ENCODE measurements around the gene SERAC1. TPM values are rescaled to one million over a fixed set of nuclear protein-coding genes. Genes with fewer than 3 reads are reported as not detected.

The SERAC1 gene
- polyA plus RNA-seq, 3 donors = 4.3 to 5.1 (median 4.4) TPM

DNA sequence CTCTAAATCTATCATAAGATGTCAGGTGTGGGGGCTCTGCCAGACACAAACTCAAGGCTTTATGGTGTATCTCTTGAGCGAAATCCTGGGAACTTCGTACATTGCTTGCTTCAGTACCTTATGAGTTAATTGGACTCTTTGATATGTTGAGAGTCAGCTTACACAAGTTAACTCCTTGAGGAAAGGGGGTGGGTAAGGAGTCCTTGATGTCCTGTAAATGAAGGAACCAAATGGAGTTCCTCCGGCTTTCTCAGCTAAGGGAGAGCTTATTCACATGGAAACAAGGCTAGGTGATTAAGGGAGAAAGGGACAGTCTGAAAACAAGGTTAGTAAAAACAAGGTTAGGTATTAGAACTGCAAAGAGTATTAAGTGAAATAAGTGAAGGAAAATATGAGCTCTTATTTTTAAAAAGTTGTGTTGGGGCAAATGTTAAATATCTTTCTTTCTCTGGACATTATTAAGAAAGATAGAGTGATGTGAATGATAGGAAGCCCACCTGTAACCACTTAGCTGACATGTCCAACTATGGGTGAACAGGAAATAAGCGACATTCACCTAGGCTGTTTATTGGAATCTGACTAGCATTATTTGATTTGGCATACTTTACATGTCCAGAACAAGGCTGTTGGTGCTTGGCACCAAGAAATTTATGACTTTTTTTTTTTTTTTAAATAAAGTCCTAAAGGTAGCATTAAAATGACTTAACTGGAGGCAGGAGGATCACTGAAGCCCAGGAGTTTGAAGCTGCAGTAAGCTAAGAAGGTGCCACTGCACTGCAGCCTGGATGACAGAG, 26.6 kb upstream of the SERAC1 start:
- no peak overlapping the region for H3K27ac ChIP-seq (ENCODE audit: low read depth in 1 of 2, low read length in 2 of 2)
- no peak for DNase-seq
- H3K4me2 ChIP-seq (replicated peaks; ENCODE audit: extremely low read depth, low read length, poor library complexity, severe bottlenecking) = no peak overlapping the region
- no peaks in the 10 kb centered on the region for H3K9me3 Mint-ChIP-seq
- H3K36me3 Mint-ChIP-seq = peaks cover 7 to 22% of the 10 kb centered on the region in 2 donors
- 100% methylated on average over 3 of the region's 4 CpGs for WGBS (ENCODE audit: insufficient coverage)
- no peak overlapping the region for H3K4me3 ChIP-seq (replicated peaks in 1 of 3; ENCODE audit: low read depth in 2 of 3, low read length in 3 of 3)
- no peaks in the 10 kb centered on the region for H3K27me3 Mint-ChIP-seq (ENCODE audit: low read depth in 3 of 3)
- H3K4me3 Mint-ChIP-seq = no peak overlapping the region
- peaks cover 0 to 18% of the 10 kb centered on the region in 2 donors for H3K36me3 ChIP-seq (replicated peaks in 1 of 2; ENCODE audit: control insufficient read depth in 1 of 2, insufficient read depth in 2 of 2, low read length in 2 of 2)
- no peak overlapping the region for H3K27ac Mint-ChIP-seq
- H2AFZ ChIP-seq (ENCODE audit: insufficient read depth, low read depth, low read length, poor library complexity, severe bottlenecking) = no peak overlapping the region
- intact Hi-C loops (cut with micrococcal nuclease) = no loop called here
- no peaks in the 10 kb centered on the region for H4K20me1 ChIP-seq (ENCODE audit: insufficient read depth, low read length)
- no peaks in the 10 kb centered on the region for H3K79me2 ChIP-seq (ENCODE audit: insufficient read depth, low read length)
- TF ChIP-seq, protein P1, sequence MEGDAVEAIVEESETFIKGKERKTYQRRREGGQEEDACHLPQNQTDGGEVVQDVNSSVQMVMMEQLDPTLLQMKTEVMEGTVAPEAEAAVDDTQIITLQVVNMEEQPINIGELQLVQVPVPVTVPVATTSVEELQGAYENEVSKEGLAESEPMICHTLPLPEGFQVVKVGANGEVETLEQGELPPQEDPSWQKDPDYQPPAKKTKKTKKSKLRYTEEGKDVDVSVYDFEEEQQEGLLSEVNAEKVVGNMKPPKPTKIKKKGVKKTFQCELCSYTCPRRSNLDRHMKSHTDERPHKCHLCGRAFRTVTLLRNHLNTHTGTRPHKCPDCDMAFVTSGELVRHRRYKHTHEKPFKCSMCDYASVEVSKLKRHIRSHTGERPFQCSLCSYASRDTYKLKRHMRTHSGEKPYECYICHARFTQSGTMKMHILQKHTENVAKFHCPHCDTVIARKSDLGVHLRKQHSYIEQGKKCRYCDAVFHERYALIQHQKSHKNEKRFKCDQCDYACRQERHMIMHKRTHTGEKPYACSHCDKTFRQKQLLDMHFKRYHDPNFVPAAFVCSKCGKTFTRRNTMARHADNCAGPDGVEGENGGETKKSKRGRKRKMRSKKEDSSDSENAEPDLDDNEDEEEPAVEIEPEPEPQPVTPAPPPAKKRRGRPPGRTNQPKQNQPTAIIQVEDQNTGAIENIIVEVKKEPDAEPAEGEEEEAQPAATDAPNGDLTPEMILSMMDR (IDR thresholded peaks at IDR 0.05) = no peak
- no peak overlapping the region for H3K9ac ChIP-seq (ENCODE audit: insufficient read depth, low read length, poor library complexity, severe bottlenecking)
- no peaks in the 10 kb centered on the region for H3K9me3 ChIP-seq (replicated peaks in 1 of 2; ENCODE audit: control insufficient read depth in 1 of 2, insufficient read depth in 1 of 2, low read length in 2 of 2)
- H3K4me1 Mint-ChIP-seq = peaks cover 8% of the 10 kb centered on the region
- no peaks in the 10 kb centered on the region for H3K27me3 ChIP-seq (ENCODE audit: control insufficient read depth in 2 of 2, insufficient read depth in 2 of 2, low read length in 2 of 2)
- peaks cover 0 to 7% of the 10 kb centered on the region in 2 donors for H3K4me1 ChIP-seq (ENCODE audit: control insufficient read depth in 1 of 2, insufficient read depth in 2 of 2, low read length in 2 of 2)

DNA sequence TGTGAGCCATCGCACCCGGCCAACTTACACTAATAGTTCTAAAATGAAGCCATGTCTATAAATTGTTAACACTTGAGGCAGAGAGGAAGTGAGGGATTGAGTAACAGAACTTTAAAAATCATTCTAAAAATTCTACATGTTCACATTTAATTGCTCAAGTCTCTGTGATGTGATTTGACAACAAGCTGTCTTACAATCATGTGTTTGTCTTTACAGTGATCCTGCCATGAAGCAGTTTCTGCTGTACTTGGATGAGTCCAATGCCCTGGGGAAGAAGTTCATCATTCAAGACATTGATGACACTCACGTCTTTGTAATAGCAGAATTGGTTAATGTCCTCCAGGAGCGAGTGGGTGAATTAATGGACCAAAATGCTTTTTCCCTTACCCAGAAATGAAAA, 23.7 kb upstream of the SERAC1 start:
- H3K27ac ChIP-seq (ENCODE audit: low read depth in 1 of 2, low read length in 2 of 2) = no peak overlapping the region
- WGBS (ENCODE audit: insufficient coverage) = no CpG with 5 or more reads among the region's 4 CpGs
- no peak overlapping the region for H3K4me2 ChIP-seq (replicated peaks; ENCODE audit: extremely low read depth, low read length, poor library complexity, severe bottlenecking)
- H3K79me2 ChIP-seq (ENCODE audit: insufficient read depth, low read length) = no peaks in the 10 kb centered on the region
- no peaks in the 10 kb centered on the region for H4K20me1 ChIP-seq (ENCODE audit: insufficient read depth, low read length)
- H3K9me3 ChIP-seq (replicated peaks in 1 of 2; ENCODE audit: control insufficient read depth in 1 of 2, insufficient read depth in 1 of 2, low read length in 2 of 2) = no peaks in the 10 kb centered on the region
- no peak overlapping the region for H3K4me3 ChIP-seq (replicated peaks in 1 of 3; ENCODE audit: low read depth in 2 of 3, low read length in 3 of 3)
- no peak overlapping the region for H3K9ac ChIP-seq (ENCODE audit: insufficient read depth, low read length, poor library complexity, severe bottlenecking)
- Mint-ChIP-seq H3K4me3 (no peak overlapping the region), H3K27me3 (ENCODE audit: low read depth in 3 of 3) (no peaks in the 10 kb centered on the region), H3K4me1 (peaks cover 8% of the 10 kb centered on the region), H3K9me3 (peaks cover 0 to 4% (median 2%) of the 10 kb centered on the region in 7 donors), H3K36me3 (peaks cover 18 to 25% of the 10 kb centered on the region in 2 donors), H3K27ac (no peak overlapping the region)
- H3K27me3 ChIP-seq (ENCODE audit: control insufficient read depth in 2 of 2, insufficient read depth in 2 of 2, low read length in 2 of 2) = no peaks in the 10 kb centered on the region
- peaks cover 0 to 21% of the 10 kb centered on the region in 2 donors for H3K36me3 ChIP-seq (replicated peaks in 1 of 2; ENCODE audit: control insufficient read depth in 1 of 2, insufficient read depth in 2 of 2, low read length in 2 of 2)
- peaks cover 0 to 7% of the 10 kb centered on the region in 2 donors for H3K4me1 ChIP-seq (ENCODE audit: control insufficient read depth in 1 of 2, insufficient read depth in 2 of 2, low read length in 2 of 2)
- intact Hi-C loops (cut with micrococcal nuclease) = no loop called here
- no peak for DNase-seq
- no peak overlapping the region for H2AFZ ChIP-seq (ENCODE audit: insufficient read depth, low read depth, low read length, poor library complexity, severe bottlenecking)
- TF ChIP-seq, protein P1 (IDR thresholded peaks at IDR 0.05) = no peak

Data from CD14-positive monocyte (primary cell).